Activated CD4-positive, alpha-beta T cell treated with anti-CD3 and anti-CD28 coated beads, Interleukin-2, amount 50 U/mL, for 1 hour (primary cell): ENCODE results near the gene GALNT10.

Experiments used
- DNase-seq: peaks from one replicate; pipeline ENCODE4 v3.0.0-alpha.2; 2020

GALNT10 gene

GRCh38 chr5:154268073-154268472, 77.5 kb downstream of the GALNT10 start:
- no peak for DNase-seq

- DNase-seq = no peak
These were observed 78.9 kb downstream of the GALNT10 start for GRCh38 chr5:154269414-154269813.

- DNase-seq = no peak
These were observed 80.9 kb downstream of the GALNT10 start for GRCh38 chr5:154271466-154271865.

- DNase-seq = no peak
These were observed 81.5 kb downstream of the GALNT10 start for GRCh38 chr5:154271936-154272514.

- no peak for DNase-seq
These were observed 82.6 kb downstream of the GALNT10 start for GRCh38 chr5:154273028-154273617.

- DNase-seq = no peak
These were observed 83.7 kb downstream of the GALNT10 start for GRCh38 chr5:154273963-154274827.

GRCh38 chr5:154274828-154275185, 84.3 kb downstream of the GALNT10 start:
- no peak for DNase-seq

- DNase-seq = no peak
These were observed 85.0 kb downstream of the GALNT10 start for GRCh38 chr5:154275566-154275965.

- DNase-seq = no peak
These were observed 85.9 kb downstream of the GALNT10 start for GRCh38 chr5:154276261-154276972.

GRCh38 chr5:154276973-154277331, 86.4 kb downstream of the GALNT10 start:
- DNase-seq = no peak

- DNase-seq = no peak
These were observed 87.0 kb downstream of the GALNT10 start for GRCh38 chr5:154277499-154277898.

- no peak for DNase-seq
These were observed 87.7 kb downstream of the GALNT10 start for GRCh38 chr5:154278186-154278585.

- no peak for DNase-seq
These were observed 88.4 kb downstream of the GALNT10 start for GRCh38 chr5:154278908-154279307.

GRCh38 chr5:154284433-154284832, 93.9 kb downstream of the GALNT10 start:
- DNase-seq = no peak

- DNase-seq = no peak
These were observed 95.3 kb downstream of the GALNT10 start for GRCh38 chr5:154285661-154286408.

- DNase-seq = no peak
These were observed 96.0 kb downstream of the GALNT10 start for GRCh38 chr5:154286557-154286956.

GRCh38 chr5:154287136-154287535, 96.6 kb downstream of the GALNT10 start:
- DNase-seq = no peak

GRCh38 chr5:154288145-154288544, 97.6 kb downstream of the GALNT10 start:
- no peak for DNase-seq

- no peak for DNase-seq
These were observed 101.4 kb downstream of the GALNT10 start for GRCh38 chr5:154291917-154292316.

- no peak for DNase-seq
These were observed 102.7 kb downstream of the GALNT10 start for GRCh38 chr5:154293219-154293618.

GRCh38 chr5:154295551-154295950, 105.0 kb downstream of the GALNT10 start:
- no peak for DNase-seq

GRCh38 chr5:154296525-154297159, 106.1 kb downstream of the GALNT10 start:
- no peak for DNase-seq
